Activated T-cell treated with anti-CD3 and anti-CD28 coated beads, Interleukin-2, amount 50 U/mL, for 72 hours (primary cell): ENCODE results near the gene ATF6. TPM values are rescaled to one million over a fixed set of nuclear protein-coding genes. Genes with fewer than 3 reads are reported as not detected.
"Not testable (repeated sequence)": the region's sequence is repeated elsewhere in the genome, so short reads cannot be mapped to it uniquely, and the experiment has no call there.

Experiments
- ATAC-seq, 2 donors: fragments of 150-1000 bp; cut with Tn5 transposase; replicated peaks in 1 of 2; 2 replicates each; pipeline ENCODE4 v1.10.0; 2021; ENCODE audit warnings: moderate library complexity in 2 of 2, mild to moderate bottlenecking in 1 of 2
- DNase-seq, 2 donors: peaks; one replicate each; pipeline ENCODE4 v3.0.0; 2021 to 2022; ENCODE audit warnings: mixed read lengths in 1 of 2
- H3K27ac Mint-ChIP-seq: one replicate; pipeline ENCODE4 v1.8.0; 2022; ENCODE audit warnings: mild to moderate bottlenecking, moderate library complexity, mixed read lengths
- H3K27me3 Mint-ChIP-seq: one replicate; pipeline ENCODE4 v1.8.0; 2022; ENCODE audit warnings: low read depth, mixed read lengths
- H3K36me3 Mint-ChIP-seq, 2 donors: one replicate each; pipeline ENCODE4 v1.8.0; 2022; ENCODE audit warnings: mixed read lengths in 2 of 2, mild to moderate bottlenecking in 1 of 2; ENCODE audit not compliant: insufficient read depth in 2 of 2
- H3K4me1 Mint-ChIP-seq: one replicate; pipeline ENCODE4 v1.8.0; 2022; ENCODE audit warnings: low read depth, mixed read lengths
- H3K4me3 Mint-ChIP-seq, 2 donors: one replicate each; pipeline ENCODE4 v1.8.0; 2022; ENCODE audit warnings: mild to moderate bottlenecking in 2 of 2, mixed read lengths in 2 of 2, moderate library complexity in 2 of 2
- H3K9me3 Mint-ChIP-seq, 2 donors: one replicate each; pipeline ENCODE4 v1.8.0; 2022; ENCODE audit warnings: mixed read lengths in 2 of 2
- total RNA-seq, 2 donors: library from RNA; stranded (reverse); gene quantifications; one replicate each; pipeline ENCODE4 v1.2.3, GENCODE V29; 2022

Gene ATF6
- total RNA-seq, 2 donors from 2014 or later: 23.7 to 28.4 TPM

- ATAC-seq (no peak), DNase-seq (no peak)
- H3K9me3 Mint-ChIP-seq: no peaks in the 10 kb centered on the region
- no peak overlapping the region for H3K4me3 Mint-ChIP-seq
- peaks cover 53% of the 10 kb centered on the region for H3K4me1 Mint-ChIP-seq
- no peaks in the 10 kb centered on the region for H3K36me3 Mint-ChIP-seq
- H3K27me3 Mint-ChIP-seq: peaks cover 11% of the 10 kb centered on the region
- H3K27ac Mint-ChIP-seq: no peak overlapping the region
Observed at GRCh38 chr1:161740921-161741320, 25.2 kb upstream of the ATF6 start.

DNA sequence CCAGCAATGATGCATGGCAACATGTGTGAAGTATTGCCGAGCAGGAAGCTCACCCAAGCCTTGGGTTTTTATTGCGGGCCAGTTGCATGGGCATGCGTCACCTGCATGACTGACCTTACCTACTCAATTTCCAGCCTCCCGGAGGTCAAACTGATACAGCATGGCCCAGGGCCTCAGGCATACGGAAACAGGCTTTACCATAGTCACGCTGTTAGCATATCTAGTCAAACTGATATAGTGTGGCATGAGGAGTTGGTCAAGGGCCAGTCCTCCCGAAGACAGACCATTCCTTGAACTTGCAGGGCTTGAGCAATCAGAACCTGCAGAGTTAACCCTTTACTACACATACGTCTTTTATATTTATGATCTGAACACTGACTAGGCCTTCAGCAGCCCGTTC lies 22.9 kb upstream of the ATF6 start:
- ATAC-seq (no peak), DNase-seq (no peak)
- Mint-ChIP-seq H3K27ac (no peak overlapping the region), H3K36me3 (no peaks in the 10 kb centered on the region), H3K27me3 (peaks cover 16% of the 10 kb centered on the region), H3K4me1 (peaks cover 53% of the 10 kb centered on the region), H3K4me3 (no peak overlapping the region), H3K9me3 (no peaks in the 10 kb centered on the region)

GRCh38 chr1:161747801-161748200 lies 18.3 kb upstream of the ATF6 start:
- Mint-ChIP-seq H3K9me3 (no peaks in the 10 kb centered on the region), H3K27ac (no peak overlapping the region), H3K4me1 (peaks cover 65% of the 10 kb centered on the region), H3K27me3 (peaks cover 16% of the 10 kb centered on the region), H3K4me3 (peak overlapping the region; percentile 40 to 100), H3K36me3 (peaks cover 0 to 11% of the 10 kb centered on the region in 2 donors)
- no peak for DNase-seq
- ATAC-seq: no peak

DNA sequence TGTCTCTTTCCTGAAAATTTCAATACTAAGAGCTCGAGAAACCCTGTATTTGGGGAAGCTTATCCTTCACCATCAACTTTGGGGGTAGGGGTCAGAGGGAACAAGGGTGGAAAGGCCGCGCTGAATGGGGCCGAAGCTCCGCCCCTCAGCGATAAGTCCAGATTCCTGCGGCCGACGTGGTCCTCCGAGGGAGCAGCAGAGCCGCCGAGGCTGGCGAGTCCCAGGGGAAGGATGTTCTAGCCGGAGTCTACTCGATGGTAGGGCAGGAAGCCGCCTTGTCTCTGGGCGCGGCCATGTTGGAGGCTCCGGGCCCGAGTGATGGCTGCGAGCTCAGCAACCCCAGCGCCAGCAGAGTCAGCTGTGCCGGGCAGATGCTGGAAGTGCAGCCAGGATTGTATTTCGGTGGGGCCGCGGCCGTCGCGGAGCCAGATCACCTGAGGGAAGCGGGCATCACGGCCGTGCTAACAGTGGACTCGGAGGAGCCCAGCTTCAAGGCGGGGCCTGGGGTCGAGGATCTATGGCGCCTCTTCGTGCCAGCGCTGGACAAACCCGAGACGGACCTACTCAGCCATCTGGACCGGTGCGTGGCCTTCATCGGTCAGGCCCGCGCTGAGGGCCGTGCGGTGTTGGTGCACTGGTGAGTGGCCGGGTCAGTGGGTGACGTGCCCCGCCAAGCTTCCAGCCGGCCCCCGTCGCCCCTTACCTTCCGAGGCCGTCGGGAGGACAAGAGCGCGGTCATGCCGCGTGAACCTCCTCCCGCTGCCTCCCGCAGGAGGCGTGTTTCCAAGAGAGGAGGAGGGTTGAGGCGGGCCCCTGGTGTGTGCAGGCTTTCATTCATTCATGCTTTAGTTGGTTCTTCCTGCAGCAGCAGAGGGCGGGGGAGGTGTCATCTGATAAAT lies 16.4 kb upstream of the ATF6 start, which contains the start of gene DUSP12:
TSS of gene DUSP12 (plus strand) at position 278 of the 899 bp plus-strand sequence. CDS start at position 294, 16 bp downstream.
- H3K4me1 Mint-ChIP-seq: peaks cover 57% of the 10 kb centered on the region
- peaks cover 15% of the 10 kb centered on the region for H3K27me3 Mint-ChIP-seq
- ATAC-seq: peak; percentile 96 to 97

GRCh38 chr1:161763522-161764098 lies 2.5 kb upstream of the ATF6 start:
- Mint-ChIP-seq H3K4me3 (peak overlapping the region; percentile 49 to 96), H3K36me3 (peaks cover 3 to 10% of the 10 kb centered on the region in 2 donors), H3K4me1 (peaks cover 56% of the 10 kb centered on the region), H3K27ac (peak overlapping the region; percentile 82), H3K9me3 (no peaks in the 10 kb centered on the region), H3K27me3 (no peaks in the 10 kb centered on the region)
- ATAC-seq: peak; percentile 32 to 57
- peak; percentile 49 to 56 for DNase-seq

More for the DNA sequence above, 16.4 kb upstream of the ATF6 start, which contains the start of gene DUSP12:
- H3K4me3 Mint-ChIP-seq: peak within 1 kb of the TSS; percentile 99 to 100
- H3K9me3 Mint-ChIP-seq: peaks cover 6 to 7% of the 10 kb centered on the region in 2 donors
- H3K27ac Mint-ChIP-seq: peak within 1 kb of the TSS; percentile 98
- peak; percentile 91 to 92 for DNase-seq
- peaks cover 8 to 27% of the 10 kb centered on the region in 2 donors for H3K36me3 Mint-ChIP-seq

DNA sequence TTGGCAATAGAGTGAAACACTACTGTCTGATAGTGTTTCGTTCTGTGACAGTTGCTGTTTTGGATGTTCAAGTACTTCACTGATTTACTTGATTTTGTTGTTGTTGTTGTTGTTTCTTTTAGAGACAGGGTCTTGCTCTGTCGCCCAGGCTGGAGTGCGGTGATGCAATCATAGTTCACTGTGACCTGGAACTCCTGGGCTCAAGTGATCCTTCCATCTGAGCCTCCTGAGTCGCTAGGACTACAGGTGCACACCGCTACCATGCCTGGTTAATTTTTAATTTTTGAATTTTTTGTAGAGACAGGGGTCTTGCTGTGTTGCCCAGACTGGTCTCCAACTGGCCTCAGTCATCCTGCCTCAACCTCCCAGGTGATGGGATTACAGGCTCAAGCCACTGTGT lies 2.3 kb downstream of the ATF6 start:
- DNase-seq (no peak), ATAC-seq (no peak)
- peak overlapping the region; percentile 96 for H3K4me3 Mint-ChIP-seq
- peaks cover 36% of the 10 kb centered on the region for H3K4me1 Mint-ChIP-seq
- peaks cover 0 to 5% of the 10 kb centered on the region in 2 donors for H3K36me3 Mint-ChIP-seq
- no peaks in the 10 kb centered on the region for H3K9me3 Mint-ChIP-seq
- H3K27ac Mint-ChIP-seq: peak overlapping the region; percentile 98
- no peaks in the 10 kb centered on the region for H3K27me3 Mint-ChIP-seq

- Mint-ChIP-seq H3K36me3 (peaks cover 0 to 5% of the 10 kb centered on the region in 2 donors), H3K9me3 (no peaks in the 10 kb centered on the region), H3K27me3 (no peaks in the 10 kb centered on the region), H3K4me3 (peak overlapping the region in 1 of 2 donors; percentile 28), H3K27ac (no peak overlapping the region), H3K4me1 (peaks cover 29% of the 10 kb centered on the region)
- DNase-seq (no peak), ATAC-seq (no peak)
Observed at GRCh38 chr1:161768986-161769672, 3.0 kb downstream of the ATF6 start.

DNA sequence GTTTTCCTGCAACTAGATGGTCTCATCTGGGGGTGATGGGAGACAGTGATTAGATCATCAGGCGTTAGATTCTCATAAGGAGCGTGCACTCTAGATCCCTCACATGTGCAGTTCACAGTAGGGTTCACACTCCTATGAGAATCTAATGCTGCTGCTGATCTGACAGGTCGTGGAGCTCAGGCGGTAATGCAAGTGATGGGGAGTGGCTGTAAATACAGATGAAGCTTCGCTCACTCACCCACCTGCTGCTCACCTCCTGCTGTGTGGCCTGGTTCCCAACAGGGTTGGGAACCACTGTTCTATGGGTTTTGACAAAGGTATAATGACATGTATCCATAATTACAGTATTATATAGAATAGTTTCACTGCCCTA lies 3.5 kb downstream of the ATF6 start:
- not testable (repeated sequence) for ATAC-seq, H3K4me3 Mint-ChIP-seq, H3K36me3 Mint-ChIP-seq, H3K27ac Mint-ChIP-seq, H3K27me3 Mint-ChIP-seq, H3K9me3 Mint-ChIP-seq, DNase-seq
- peaks cover 28% of the 10 kb centered on the region for H3K4me1 Mint-ChIP-seq

- H3K4me1 Mint-ChIP-seq: peaks cover 28% of the 10 kb centered on the region
- H3K27ac Mint-ChIP-seq: no peak overlapping the region
- DNase-seq: no peak
Observed at GRCh38 chr1:161770250-161770649, 4.1 kb downstream of the ATF6 start.

DNA sequence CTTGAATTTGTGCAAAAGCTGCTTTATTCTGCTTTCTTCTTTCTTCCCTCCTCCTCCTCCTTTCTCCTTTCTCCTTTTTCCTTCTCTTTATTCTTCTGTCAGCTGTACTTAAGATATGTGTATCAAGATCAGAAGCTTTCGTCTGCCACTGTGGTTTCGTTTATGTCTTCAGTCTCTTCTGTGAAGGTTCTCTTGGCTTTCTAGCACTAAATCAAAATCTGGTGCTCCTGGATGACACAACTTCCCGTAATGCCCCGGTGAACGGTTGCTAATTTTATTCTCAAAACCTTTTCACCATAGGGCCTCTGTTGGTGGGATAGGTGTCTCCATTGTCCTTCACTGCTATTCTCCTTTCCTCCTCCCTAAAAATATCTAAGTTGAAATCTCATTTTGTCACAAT lies 5.0 kb downstream of the ATF6 start:
- peaks cover 28% of the 10 kb centered on the region for H3K4me1 Mint-ChIP-seq
- ATAC-seq (peak in 1 of 2 donors; percentile 8), DNase-seq (no peak)
- no peak overlapping the region for H3K27ac Mint-ChIP-seq
- H3K36me3 Mint-ChIP-seq: peaks cover 0 to 4% of the 10 kb centered on the region in 2 donors
- H3K9me3 Mint-ChIP-seq: no peaks in the 10 kb centered on the region
- H3K27me3 Mint-ChIP-seq: no peaks in the 10 kb centered on the region
- H3K4me3 Mint-ChIP-seq: no peak overlapping the region

More at GRCh38 chr1:161770250-161770649, 4.1 kb downstream of the ATF6 start:
- Mint-ChIP-seq H3K9me3 (no peaks in the 10 kb centered on the region), H3K4me3 (peak overlapping the region in 1 of 2 donors; percentile 50), H3K27me3 (no peaks in the 10 kb centered on the region), H3K36me3 (peaks cover 0 to 5% of the 10 kb centered on the region in 2 donors)
- ATAC-seq: no peak

DNA sequence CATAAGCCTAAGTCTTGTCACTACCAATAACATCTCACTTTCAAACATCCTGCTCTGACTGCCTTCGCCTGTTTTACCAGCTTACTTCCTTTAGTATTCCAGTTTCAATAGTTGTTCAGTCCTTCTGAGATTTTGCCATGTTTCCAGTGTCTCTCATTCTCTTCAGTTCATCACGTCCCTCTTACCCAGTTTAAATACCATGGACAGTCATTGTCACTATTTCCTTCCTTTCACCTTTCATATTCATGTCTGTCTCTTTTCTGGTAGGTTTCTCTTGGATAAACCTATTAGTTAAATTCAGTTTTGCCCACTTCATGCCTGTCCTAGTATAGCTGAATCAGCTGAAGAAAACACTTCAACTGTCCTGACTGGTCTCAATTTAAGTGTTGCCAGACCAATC lies 5.9 kb downstream of the ATF6 start:
- DNase-seq: no peak
- Mint-ChIP-seq H3K4me1 (peaks cover 24% of the 10 kb centered on the region), H3K36me3 (no peaks in the 10 kb centered on the region), H3K4me3 (no peak overlapping the region), H3K9me3 (no peaks in the 10 kb centered on the region), H3K27ac (no peak overlapping the region), H3K27me3 (no peaks in the 10 kb centered on the region)
- ATAC-seq: peak in 1 of 2 donors; percentile 4

DNA sequence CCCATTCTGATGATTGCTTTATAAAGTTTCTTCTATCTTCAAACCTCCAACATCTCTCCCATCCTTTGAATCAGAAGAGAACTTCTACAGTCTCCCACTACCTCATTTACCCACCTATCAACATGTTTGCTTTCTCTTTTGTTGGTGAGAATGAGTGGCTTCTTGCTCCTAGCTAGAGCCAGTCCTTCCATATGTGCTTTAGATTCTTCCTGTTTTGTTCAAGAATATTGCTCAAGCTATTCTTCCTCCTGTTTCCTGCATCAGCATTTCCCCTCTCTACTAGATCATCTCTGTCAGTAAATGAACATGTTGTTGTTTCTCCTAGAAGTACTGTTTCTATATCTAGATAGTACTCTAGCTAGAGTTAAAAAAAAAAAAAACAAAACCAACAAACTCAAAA lies 6.3 kb downstream of the ATF6 start:
- no peak for DNase-seq
- Mint-ChIP-seq H3K4me1 (peaks cover 19% of the 10 kb centered on the region), H3K9me3 (no peaks in the 10 kb centered on the region), H3K27ac (no peak overlapping the region), H3K36me3 (no peaks in the 10 kb centered on the region), H3K27me3 (no peaks in the 10 kb centered on the region), H3K4me3 (no peak overlapping the region)
- ATAC-seq: peak; percentile 55 to 68

GRCh38 chr1:161773791-161774190 lies 7.7 kb downstream of the ATF6 start:
- Mint-ChIP-seq H3K9me3 (no peaks in the 10 kb centered on the region), H3K4me3 (no peak overlapping the region), H3K36me3 (no peaks in the 10 kb centered on the region), H3K4me1 (peaks cover 9% of the 10 kb centered on the region), H3K27ac (no peak overlapping the region), H3K27me3 (no peaks in the 10 kb centered on the region)
- no peak for DNase-seq
- ATAC-seq: no peak
